ENCODE measurements around the gene TSGA10.
"Not testable (repeated sequence)": the region's sequence is repeated elsewhere in the genome, so short reads cannot be mapped to it uniquely, and the experiment has no call there.

Gene TSGA10

GRCh38 chr2:99154643-99155536 lies at the start of gene TSGA10, which contains the start of gene LIPT1:
TSGA10 (minus strand) TSS chr2:99154942; CDS start chr2:99109439, 45,503 bp downstream.
LIPT1 (plus strand) TSS chr2:99154967; CDS start chr2:99161958, 6,991 bp downstream.
- in situ Hi-C loops (cut with MboI; ENCODE audit: low sequenced_read_pairs), result no loop called here

GRCh38 chr2:99201959-99202678 lies 47.4 kb upstream of the TSGA10 start:
- in situ Hi-C loops (cut with MboI; ENCODE audit: low sequenced_read_pairs), result no loop called here

- in situ Hi-C loops (cut with MboI; ENCODE audit: low sequenced_read_pairs), result no loop called here
Measured at GRCh38 chr2:99200076-99200800, 45.5 kb upstream of the TSGA10 start.

GRCh38 chr2:99198103-99198841 lies 43.5 kb upstream of the TSGA10 start:
- in situ Hi-C loops (cut with MboI; ENCODE audit: low sequenced_read_pairs), result no loop called here

GRCh38 chr2:99192364-99192763 lies 37.6 kb upstream of the TSGA10 start:
- in situ Hi-C loops (cut with MboI; ENCODE audit: low sequenced_read_pairs), result not testable (repeated sequence)

GRCh38 chr2:99190548-99190947 lies 35.8 kb upstream of the TSGA10 start:
- in situ Hi-C loops (cut with MboI; ENCODE audit: low sequenced_read_pairs), result no loop called here

- in situ Hi-C loops (cut with MboI; ENCODE audit: low sequenced_read_pairs), result no loop called here
Measured at GRCh38 chr2:99188357-99188756, 33.6 kb upstream of the TSGA10 start.

GRCh38 chr2:99187011-99187410 lies 32.3 kb upstream of the TSGA10 start:
- in situ Hi-C loops (cut with MboI; ENCODE audit: low sequenced_read_pairs), result no loop called here

GRCh38 chr2:99184811-99185210 lies 30.1 kb upstream of the TSGA10 start:
- in situ Hi-C loops (cut with MboI; ENCODE audit: low sequenced_read_pairs), result no loop called here

- in situ Hi-C loops (cut with MboI; ENCODE audit: low sequenced_read_pairs), result no loop called here
Measured at GRCh38 chr2:99183025-99183424, 28.3 kb upstream of the TSGA10 start.

GRCh38 chr2:99181624-99182000 lies 26.9 kb upstream of the TSGA10 start:
- in situ Hi-C loops (cut with MboI; ENCODE audit: low sequenced_read_pairs), result no loop called here

GRCh38 chr2:99180755-99181623 lies 26.2 kb upstream of the TSGA10 start, which contains the start of the genes MITD1 and MRPL30:
MITD1 (minus strand) TSS chr2:99181058; CDS start chr2:99180981, 77 bp downstream.
MRPL30 (plus strand) TSS chr2:99181184; CDS start chr2:99186204, 5,020 bp downstream.
- in situ Hi-C loops (cut with MboI; ENCODE audit: low sequenced_read_pairs), result no loop called here

GRCh38 chr2:99171377-99172140 lies 16.8 kb upstream of the TSGA10 start:
- in situ Hi-C loops (cut with MboI; ENCODE audit: low sequenced_read_pairs), result no loop called here

- in situ Hi-C loops (cut with MboI; ENCODE audit: low sequenced_read_pairs), result no loop called here
Measured at GRCh38 chr2:99169534-99169933, 14.8 kb upstream of the TSGA10 start.

- in situ Hi-C loops (cut with MboI; ENCODE audit: low sequenced_read_pairs), result no loop called here
Measured at GRCh38 chr2:99166218-99166617, 11.5 kb upstream of the TSGA10 start.

GRCh38 chr2:99159594-99159993 lies 4.9 kb upstream of the TSGA10 start:
- in situ Hi-C loops (cut with MboI; ENCODE audit: low sequenced_read_pairs), result no loop called here

GRCh38 chr2:99158599-99158998 lies 3.9 kb upstream of the TSGA10 start:
- in situ Hi-C loops (cut with MboI; ENCODE audit: low sequenced_read_pairs), result no loop called here

GRCh38 chr2:99156891-99157290 lies 2.1 kb upstream of the TSGA10 start:
- in situ Hi-C loops (cut with MboI; ENCODE audit: low sequenced_read_pairs), result no loop called here

All from hTERT RPE-1 (cell line).